ENCODE results near the gene VRK2.
A peak's percentile ranks its signal among the peaks of the same experiment; 100 is the strongest.

VRK2 gene

DNA sequence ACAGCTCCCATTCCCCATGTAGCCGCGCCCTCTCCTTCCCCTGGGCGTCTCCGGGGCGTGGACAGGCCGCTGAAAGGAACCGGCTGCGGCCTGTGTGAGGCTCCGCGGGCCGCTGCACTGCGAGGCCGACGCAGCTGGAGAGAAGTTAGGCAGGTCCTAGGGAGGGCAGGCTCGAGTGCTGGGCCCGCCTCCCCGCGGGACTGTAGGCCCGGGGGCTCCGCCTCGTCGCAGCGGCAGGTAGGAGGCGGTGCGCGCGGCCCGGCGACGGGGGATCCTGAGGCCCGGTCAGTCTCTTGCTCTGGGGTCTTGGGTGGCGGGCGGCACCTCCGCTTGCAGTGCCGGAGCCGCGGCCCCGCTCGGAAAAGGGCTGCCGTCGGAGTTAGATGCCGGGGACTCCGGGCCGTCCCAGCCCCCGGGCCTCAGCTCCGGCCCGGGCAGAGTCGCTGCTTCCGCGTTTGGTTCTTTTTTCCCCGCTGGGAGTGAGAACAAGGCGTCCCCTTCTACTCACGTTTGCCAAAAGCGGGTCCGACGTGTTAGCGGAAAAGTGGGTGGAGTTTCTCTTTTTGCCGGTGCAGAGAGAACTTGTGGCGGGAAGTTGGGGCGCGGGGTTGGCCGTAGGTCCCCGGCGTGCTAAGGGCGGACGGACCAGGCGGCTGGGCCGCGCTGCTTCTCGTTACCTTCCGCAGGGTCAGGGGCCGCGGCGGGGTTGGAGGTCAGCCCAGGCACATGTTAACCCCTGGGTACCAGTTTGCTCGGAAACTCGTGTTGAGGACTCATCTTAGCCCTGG, at the start of gene VRK2:
Gene VRK2, plus strand, starts transcription at position 222 of the 788 bp plus-strand sequence. CDS start 2,026 bp downstream, outside the sequence.
- DNase-seq (ENCODE audit: low spot score) = peak; percentile 63

DNA sequence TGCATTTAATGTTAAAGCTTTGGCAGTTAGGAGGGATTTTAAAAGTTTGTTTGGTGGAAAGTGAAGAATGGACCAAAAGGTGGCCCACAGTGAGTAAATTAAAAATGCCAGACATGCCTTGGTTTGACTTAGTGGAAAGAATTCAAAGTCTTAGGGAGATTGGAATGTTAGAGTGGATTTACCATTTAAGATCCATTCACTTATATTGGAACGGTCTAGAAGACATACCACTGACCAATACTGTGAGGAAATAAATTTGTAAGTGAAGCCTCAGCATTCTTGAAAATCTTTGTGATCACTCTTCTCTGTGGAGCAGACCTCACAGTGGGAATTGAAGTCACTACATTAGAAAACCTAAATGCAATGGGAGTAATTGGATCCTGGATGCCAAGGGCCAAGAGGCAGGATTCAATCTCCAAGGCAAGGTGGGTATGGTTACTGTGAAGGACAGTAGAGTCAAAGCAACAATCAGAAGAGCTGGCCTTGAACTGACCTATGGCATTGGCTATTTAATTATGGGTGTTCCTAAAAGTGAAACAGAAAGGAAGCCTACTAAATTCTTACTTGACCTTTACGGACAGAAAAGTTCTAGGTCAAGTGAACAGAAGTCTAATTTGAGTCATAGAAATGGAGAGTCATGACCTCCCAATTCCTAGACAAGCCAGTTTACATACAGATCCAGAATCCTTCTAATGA, 40.2 kb upstream of the VRK2 start:
- no peak for DNase-seq (ENCODE audit: low spot score)

DNA sequence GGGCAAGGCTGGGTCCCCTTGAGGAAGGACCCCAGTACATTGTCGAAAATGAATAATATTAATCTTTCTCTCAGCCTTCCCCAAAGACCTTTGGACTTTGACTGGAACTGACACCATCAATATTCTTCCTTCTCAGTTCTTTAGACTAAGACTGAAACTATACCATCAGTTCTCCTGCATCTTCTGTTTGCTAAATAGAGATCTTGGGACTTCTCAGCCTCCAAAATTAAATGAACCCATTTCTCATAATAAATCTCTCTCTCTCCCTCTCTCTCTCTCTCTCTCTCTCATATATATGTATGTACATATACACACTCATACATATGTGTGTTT, 39.7 kb upstream of the VRK2 start:
- no peak for DNase-seq (ENCODE audit: low spot score)

DNA sequence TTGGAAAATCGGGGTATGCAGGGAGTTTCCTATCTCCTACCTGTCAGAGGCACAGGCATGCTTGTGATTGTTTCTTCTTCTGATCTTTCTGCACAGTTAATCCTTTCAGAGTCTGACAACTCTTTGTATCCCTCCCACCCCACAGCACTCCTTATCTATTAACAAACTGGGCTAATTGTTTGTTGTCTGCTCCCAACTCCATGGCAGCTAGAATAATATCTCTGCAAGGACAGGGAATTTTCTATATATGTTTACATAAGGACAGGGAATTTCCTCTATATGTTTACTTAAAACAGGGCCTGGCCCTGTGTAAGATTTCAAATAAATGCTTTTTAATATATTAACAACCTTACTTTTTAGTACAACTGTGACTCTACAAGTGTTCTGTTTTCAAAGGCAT, 36.0 kb upstream of the VRK2 start:
- no peak for DNase-seq (ENCODE audit: low spot score)

DNA sequence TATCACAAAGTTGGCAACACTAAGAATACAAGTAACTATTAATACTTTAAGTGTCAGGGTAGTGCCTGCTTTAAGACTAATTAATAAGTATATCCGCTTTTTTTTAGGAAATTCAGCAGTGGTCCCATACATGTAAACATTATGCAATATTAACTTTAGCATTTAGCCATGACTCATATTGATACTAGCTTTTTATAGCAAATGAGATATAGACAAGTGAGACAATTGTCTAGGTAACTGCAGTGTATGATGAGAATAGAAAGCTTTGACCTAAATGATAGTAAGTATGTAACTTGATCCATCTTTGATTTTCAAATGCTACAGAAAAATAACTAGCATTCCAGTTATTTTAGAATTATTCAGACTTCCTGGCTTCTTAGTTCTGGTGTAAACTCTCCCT, 27.4 kb upstream of the VRK2 start:
- no peak for DNase-seq (ENCODE audit: low spot score)

DNA sequence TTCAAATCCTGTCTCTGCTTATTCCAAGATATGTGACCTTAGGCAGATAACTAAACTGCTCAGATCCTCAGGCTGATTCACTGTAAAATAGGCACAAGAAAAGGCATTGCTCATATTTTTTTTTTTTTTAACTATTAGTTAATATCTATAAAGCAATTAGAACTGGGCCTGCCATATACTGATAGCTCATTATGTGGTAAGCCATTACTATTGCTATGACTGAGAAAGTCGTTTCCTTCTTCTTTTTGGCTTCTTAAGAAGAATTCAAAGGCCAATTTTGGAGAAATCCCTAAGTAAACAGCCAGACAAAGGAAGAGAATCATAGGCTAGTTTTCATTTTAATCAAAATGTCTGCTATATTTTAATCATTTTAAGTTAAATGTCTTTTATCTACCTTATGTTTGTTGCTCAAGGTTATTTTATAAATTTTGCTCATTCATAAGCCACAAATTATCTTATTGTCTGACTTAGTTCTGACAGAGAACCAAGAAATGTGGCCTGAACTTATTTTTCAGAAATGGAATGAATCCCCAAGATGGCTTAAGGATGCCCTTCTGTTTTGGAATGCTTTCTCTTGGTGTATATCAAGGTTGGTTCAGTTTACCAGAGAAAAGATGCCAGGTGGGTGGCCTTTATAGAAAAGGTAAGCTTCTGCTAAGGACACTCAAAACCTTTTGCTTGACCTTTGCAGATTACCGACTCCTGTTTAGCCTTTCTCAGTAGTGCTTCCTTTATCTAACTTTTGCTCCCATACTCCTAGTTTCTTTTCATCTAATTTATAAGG, 21.3 kb upstream of the VRK2 start:
- DNase-seq (ENCODE audit: low spot score) = no peak

DNA sequence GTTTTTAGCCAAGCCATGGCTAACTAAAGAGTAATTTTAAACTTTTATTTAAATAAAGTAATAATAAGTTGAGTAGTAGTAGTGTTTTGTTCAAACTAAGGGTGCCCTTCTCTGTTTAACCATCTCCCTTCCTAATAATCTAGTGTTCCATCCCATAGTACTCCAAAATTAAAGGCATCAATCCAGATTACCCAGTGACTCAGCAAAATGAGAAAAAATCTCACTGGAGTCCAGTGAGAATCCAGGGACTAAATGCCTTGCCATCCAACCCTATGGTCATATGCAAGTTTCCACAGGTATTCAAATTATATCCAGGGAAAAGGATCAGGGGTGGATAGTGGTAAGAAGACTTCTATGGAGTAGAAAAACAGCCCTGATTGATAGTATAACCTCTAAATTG, 19.6 kb upstream of the VRK2 start:
- DNase-seq (ENCODE audit: low spot score) = no peak

DNA sequence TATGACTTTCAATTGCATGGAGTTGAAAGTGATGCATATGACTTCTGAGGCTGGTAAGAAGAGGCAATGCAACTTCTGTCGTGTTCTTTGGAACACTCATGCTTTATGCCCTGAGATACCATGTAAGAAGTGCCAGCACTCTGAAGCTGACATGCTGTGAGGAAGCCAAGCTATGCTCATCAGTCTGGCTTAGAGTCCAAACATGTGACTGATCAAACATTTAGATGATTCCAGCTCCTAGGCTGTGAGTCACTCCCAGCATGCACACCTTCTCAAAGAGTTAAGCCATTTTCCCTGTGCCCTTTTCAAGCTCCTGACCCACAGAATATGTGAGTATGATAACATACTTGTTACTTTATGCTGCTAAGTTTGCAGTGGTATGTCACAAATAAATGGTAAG, 15.8 kb upstream of the VRK2 start:
- no peak for DNase-seq (ENCODE audit: low spot score)

DNA sequence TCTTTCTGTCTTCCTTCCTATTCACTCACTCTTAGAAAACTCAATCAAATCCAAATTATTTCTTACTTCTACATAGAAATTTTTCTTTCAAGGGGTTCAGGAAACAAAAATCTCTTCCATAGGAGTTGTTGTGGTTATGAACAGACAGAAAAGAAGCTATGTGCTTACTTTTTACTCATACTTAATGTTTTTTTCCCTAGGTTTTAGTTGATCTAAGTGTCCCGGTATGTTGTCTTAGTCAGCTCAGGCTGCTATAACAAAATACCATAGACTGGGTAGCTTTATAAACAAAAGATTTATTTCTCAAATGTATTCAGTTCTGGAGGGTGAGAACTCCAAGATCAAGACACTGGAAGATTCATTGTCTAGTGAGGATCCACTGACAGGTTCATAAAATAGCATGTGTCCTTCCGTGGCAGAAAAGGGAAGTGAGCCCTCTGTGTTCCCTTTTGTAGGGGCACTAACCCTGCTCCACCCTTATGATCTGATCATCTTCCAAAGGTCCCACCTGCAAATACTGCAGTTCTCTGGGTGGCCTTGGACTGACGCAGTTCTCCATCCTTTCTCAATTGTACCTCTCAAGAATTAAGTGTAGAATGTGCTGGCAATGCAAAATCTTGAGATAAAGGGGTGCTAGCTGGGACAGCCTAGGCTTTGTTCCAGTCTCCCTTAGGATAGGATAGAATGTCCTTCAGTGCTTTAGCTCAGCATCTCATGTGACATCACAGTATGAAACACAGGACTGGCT, 14.4 kb upstream of the VRK2 start:
- DNase-seq (ENCODE audit: low spot score) = no peak

DNA sequence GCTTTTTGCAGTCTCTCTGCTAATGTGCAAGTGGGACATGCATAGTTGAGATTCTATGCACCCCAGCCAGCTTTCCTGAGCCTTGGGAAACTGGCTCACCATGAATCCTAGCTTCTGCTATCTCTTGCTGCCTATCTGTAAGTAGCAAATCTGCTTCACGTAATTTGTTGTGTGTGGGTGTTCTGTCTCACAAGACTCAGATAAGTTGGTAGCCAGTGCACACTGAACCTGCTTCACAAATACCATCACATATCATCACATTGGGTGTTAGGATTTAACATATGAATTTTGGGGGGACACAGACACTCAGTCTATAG, 13.9 kb upstream of the VRK2 start:
- DNase-seq (ENCODE audit: low spot score) = no peak

DNA sequence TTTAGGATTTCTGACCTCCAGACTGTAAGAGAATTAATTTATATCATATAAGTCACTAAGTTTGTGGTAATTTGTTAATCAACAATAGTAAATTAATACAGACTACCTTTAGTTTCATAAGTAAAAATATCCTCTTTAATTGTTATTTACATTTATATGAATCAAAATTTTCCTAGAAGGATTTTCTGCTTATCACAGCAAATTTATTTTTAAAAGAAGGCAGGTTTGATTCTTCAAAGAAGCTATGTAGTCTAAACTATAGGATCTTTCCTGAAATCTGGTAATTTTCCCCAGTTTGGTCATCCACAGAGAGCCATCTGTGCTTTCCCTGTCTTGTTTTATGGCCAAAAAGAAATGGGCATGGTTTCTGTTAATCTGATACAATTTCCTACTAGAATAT, 13.1 kb upstream of the VRK2 start:
- DNase-seq (ENCODE audit: low spot score) = no peak

DNA sequence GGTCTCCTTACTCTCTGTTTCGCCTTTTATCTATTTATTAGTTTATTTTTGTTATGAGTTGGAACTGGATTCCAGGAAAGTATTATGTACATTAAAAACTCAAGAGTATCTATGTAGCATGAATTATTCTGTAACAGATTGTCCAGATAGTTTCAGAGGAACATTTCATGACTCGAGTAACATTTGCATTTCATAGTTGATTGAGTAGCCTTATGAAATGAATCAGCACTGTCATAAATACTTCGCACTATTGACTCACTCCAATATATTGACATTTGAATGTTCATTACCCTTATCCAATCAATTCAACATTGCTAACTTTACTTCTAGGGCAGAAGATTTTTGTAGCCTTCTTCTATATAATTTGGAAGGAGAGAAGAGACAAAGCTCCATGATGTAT, 11.3 kb upstream of the VRK2 start:
- no peak for DNase-seq (ENCODE audit: low spot score)

DNA sequence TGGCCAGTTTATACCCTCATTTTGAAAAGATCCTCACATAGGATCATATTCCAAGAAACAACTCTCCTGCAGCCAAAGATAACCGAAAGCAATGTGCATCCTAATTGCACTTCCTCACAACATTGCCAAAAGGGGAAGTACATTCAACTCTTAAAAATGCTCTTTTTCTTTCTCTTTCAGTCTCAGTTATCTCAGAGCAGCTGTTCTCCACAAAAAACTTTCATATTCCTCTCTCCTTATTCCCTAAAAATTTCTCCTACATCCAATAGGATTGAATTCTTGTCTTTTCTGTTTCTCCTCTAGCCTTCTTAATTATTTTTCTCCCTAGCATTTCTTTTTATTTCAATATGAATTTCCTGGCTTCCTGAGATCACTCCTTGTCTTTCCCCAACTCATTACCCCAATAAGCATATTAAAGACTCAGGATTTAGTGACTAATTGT, 7.4 kb upstream of the VRK2 start:
- no peak for DNase-seq (ENCODE audit: low spot score)

DNA sequence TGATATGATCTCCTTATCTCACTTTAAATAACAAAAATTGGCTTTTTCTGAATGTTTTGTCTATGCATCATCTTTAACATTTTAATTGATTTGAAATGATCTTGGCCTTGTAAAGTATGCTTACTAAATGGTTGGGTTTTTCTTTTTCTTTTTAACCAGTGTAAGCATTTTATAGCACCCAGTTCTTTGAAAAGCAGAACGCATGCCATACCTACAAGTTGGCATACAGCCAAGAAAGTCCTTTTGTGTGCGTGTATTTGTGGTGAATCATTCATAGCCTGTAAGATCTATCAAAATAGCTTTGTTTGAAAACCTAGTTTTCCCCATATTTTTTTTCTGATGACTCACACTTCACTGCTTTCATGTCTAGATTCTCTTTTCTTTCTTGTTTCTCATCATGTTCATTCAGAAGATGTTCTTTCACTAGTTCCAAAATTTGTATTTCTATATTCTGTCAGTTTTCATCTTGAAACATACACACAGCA, 4.1 kb upstream of the VRK2 start:
- no peak for DNase-seq (ENCODE audit: low spot score)

DNA sequence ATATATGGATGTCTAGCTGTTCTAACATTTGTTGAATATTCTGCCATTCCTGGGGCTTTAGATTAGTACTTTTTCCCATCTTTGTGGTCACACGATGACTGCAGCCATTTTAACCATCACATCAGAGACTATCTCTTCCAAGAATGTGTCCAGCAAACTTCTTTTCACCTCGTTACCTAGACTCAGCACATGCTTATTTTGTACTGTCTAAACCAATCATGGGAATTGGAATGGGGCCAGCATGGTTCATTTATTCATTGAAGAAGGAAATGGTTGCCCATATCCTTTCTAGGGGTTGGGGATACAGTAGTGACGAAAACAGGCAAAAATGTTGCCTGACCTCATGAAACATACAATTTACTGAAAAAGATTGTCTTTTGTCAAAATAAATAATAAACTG, 2.5 kb upstream of the VRK2 start:
- no peak for DNase-seq (ENCODE audit: low spot score)

DNA sequence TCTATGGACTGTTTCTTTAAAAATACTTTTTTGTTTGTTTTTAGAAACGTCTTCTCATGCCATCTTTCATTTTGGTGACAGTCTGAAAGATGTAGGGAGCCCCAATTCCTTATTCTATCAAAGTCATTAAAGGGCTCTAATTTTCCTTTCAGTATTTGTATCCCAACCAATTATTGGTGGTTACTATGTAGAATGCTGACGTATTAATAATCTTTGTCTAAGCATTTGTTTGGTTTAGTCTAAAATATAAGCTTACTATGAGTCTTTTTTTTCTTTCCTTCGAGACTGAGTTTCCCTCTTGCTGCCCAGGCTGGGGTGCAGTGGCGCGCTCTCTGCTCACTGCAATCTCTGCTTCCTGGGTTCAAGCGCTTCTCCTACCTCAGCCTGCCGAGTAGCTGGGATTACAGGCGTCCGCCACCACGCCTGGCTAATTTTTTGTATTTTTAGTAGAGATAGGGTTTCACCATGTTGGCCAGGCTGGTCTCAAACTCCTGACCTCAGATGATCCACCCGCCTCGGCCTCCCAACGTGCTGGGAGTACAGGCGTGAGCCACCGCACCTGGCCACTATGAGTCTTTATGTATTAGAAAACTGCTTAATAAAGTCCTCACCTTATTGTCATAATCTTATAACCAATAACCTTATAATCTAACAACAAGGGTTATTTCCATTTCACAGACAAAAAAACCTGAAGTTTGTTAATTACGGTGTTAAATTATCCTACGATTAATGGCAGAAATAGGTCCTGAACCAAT, 849 bp upstream of the VRK2 start:
- no peak for DNase-seq (ENCODE audit: low spot score)

DNA sequence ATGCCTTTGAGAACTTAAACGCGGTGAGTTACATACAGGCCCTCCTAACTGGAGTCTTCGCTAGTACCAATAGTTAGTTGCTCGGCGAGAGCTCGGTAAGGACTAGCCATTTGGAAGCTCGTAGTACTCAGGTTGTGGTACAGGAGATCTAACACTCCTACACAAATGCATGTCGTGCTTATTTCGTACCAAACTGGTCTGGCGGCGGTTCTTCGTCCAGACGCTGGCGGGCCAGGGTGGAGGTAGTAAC, 346 bp upstream of the VRK2 start:
- peak; percentile 73 for DNase-seq (ENCODE audit: low spot score)

DNA sequence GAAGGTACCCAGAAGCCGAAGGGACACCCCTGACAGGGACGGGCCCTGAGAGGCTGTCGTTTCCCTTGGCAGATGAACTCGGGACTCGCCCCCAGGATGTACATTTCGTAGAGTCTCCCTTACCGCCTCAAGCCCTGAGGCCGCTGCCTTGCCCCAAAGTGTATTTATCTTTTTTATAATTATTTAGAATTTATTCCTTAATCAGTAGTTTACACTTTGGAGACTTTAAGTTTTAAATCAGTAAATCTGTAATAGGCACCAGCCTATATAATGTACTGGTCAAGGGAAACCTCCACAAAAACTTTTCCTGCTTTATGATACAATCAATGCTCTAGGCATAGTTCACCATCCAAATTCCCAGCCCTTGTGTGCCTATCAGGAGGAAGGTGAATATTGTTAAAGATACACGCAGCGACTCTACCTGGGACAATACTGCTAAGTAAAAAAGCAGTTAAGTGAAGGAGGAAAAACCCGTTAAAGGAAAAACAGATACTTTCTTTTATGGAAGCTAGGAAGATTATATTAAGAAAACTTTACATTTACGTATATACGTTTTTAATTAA, 848 bp downstream of the VRK2 start:
- no peak for DNase-seq (ENCODE audit: low spot score)

DNA sequence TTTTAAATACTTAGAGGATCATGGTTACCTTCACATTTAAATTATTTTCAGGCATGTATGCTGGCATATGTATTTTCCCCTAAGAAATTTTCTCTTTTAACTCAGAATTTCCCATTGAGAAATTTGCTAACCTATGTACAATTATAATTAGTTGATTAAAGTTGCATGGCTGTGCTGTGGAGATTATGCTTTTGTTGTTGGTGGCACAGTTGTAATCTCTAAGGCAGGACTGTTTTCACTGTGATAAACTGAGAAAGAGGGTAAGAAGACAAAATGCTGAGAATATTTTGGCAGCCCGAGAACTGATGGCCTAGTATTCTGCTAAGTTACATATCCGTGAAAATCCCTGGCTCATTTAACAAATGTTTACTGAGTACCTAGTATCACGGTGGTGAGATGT, 1.4 kb downstream of the VRK2 start:
- DNase-seq (ENCODE audit: low spot score) = no peak

DNA sequence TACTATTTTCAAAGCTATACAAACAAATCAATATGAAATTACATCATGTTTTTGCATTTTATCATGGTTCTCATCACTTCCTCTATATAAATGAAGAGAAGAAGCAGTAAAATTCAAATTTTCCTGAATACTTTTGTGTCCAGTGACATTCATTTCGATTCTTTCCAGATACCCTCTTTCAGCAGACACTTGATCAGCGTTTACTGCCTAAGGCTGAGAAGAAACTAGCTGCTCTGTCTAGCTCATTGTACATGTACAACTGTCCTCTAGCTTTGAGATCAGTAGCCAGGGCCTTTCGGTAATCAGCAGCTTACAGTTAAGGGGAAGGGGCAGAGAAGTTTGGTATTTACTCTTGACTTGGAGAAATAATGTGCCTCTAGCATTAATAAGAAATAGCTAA, 4.8 kb downstream of the VRK2 start:
- DNase-seq (ENCODE audit: low spot score) = no peak

DNA sequence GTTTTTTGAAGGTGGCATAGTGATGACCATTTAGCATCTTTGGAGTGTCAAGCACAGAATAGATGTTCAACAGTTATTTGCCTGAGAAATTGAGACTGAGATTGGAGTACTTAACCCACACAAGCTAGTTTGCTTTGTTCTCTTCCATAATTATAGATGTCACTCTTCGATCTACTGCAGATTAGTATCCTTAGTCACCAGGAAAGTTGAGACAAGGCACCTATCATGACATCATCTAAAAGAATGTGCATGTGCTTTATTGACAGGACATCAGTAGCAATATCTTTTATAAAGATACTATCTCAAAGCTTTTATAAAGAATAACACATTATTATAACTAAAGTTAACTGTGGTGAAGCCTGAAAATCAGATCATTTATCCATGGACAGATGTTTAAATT, 6.4 kb downstream of the VRK2 start:
- no peak for DNase-seq (ENCODE audit: low spot score)

DNA sequence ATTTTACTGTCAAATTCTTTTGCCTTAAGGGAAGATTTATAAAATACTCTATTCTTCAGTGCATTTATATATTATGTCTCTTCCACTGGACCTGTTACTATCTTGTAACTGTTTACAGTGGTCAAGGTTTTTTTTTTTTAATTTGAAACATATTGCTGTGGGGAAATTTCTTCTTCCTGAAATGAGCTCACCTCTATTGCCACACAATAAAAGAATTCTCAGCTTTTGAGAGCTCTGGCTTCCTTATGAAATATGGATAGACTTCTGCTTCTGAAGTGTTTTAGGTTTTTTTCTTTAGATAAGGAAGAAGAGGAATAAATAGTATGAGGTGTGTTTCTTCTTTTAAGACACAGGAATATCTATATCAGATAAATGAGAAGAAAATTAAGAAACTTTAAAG, 7.7 kb downstream of the VRK2 start:
- DNase-seq (ENCODE audit: low spot score) = no peak
